Stomach smooth muscle (tissue), 2 donors: ENCODE measurements around the gene ARPIN.
"Not testable (repeated sequence)": the region's sequence is repeated elsewhere in the genome, so short reads cannot be mapped to it uniquely, and the experiment has no call there.

Experiments used
- H3K27ac ChIP-seq: one replicate; pipeline ENCODE4 v1.7.0; 2013; ENCODE audit warnings: mild to moderate bottlenecking, low read length, inconsistent platforms
- H3K27me3 ChIP-seq, 2 donors: one replicate each; pipeline ENCODE4 v1.7.0; 2013; ENCODE audit warnings: low read length in 2 of 2; ENCODE audit not compliant: insufficient read depth in 2 of 2, control insufficient read depth in 1 of 2
- H3K36me3 ChIP-seq, 2 donors: one replicate each; pipeline ENCODE4 v1.7.0; 2013; ENCODE audit warnings: low read length in 2 of 2; ENCODE audit not compliant: control insufficient read depth in 2 of 2, insufficient read depth in 2 of 2
- H3K4me1 ChIP-seq: one replicate; pipeline ENCODE4 v1.7.0; 2013; ENCODE audit warnings: low read length; ENCODE audit not compliant: control insufficient read depth, insufficient read depth
- H3K4me3 ChIP-seq, 2 donors: one replicate each; pipeline ENCODE4 v1.7.0; 2013; ENCODE audit warnings: low read length in 2 of 2
- H3K9ac ChIP-seq, 2 donors: one replicate each; pipeline ENCODE4 v1.7.0; 2013; ENCODE audit warnings: low read length in 2 of 2, mild to moderate bottlenecking in 1 of 2
- H3K9me3 ChIP-seq, 2 donors: one replicate each; pipeline ENCODE4 v1.7.0; 2013; ENCODE audit warnings: low read length in 2 of 2; ENCODE audit not compliant: control insufficient read depth in 2 of 2
- donor health status: healthy.
- donor health status: Pancreatic carcinoma.

The ARPIN gene

DNA sequence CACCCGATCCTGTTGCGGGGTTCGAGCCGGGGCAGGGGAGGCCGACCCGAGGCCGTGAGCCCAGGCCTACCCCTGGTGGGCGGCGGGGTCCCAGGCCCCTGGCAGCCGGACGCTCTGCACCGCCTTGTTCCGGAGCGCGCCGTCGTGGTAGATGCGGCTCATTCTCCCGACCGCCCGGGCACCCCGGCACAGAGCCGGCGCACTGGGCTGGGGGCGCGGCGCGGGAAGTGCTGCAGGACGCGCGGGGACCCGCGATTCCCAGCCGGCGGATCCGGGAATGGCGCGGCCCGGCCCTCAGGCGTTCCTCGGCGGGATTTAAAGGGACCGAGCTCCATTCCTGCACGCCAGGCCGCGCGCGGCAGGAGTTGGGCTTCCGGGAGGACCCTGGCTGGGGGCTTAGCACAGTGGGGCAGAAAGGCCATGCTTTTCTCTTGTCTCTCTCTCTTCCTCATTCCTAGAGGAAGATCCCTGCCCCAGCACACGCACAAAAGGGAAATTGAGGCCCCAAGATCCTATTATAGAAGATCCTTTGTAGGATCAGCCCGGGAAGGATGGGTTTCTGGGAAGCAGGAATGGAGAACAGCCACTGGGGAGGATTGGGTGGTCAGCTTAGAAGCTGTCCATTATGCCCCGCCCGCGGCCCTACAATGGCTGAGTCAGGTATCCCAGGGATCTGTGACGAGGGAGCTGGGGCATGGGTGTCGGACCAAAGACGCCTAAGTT is at the start of gene ARPIN:
ARPIN (minus strand) TSS at position 279 of the 723 bp plus-strand sequence; CDS start at position 162, 117 bp downstream.
- H3K4me3 ChIP-seq = peak within 1 kb of the TSS; percentile 68 to 81
- H3K4me1 ChIP-seq = peaks cover 11% of the 10 kb centered on the region
- no peaks in the 10 kb centered on the region for H3K27me3 ChIP-seq
- no peaks in the 10 kb centered on the region for H3K9me3 ChIP-seq
- H3K9ac ChIP-seq = peak within 1 kb of the TSS; percentile 75 to 76
- peak within 1 kb of the TSS; percentile 53 for H3K27ac ChIP-seq
- H3K36me3 ChIP-seq = peaks cover 3 to 9% of the 10 kb centered on the region in 2 donors

DNA sequence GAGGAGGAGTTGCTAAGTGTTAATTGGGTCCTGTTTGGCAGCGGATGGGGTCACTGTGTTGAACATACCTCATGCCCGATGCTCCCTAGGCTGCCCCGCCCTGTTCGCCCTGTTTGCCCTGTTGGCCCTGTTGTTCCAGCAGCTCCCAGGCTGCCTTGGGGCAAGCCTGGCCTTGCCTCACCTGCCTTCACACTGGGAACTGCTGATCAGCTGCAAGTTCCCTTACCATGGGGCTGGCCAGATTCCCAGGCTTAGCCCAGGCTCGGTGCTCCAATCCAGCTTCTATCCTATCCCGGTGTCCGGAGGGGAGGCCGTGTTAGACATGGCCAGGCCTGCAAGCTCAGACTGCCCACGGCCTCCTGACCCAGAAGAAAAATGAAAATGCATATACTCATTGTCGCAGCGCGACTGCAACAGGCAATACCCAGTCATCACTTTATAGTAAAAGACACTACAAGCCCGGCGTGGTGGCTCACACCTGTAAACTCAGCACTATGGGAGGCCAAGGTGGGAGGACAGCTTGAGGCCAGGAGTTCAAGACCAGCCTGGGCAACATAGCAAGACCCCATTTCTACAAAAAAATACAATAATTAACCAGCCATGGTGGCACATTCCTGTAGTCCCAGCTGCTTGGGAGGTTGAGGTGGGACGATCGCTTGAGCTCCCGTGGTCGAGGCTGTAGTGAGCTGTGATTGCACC is 45.5 kb upstream of the ARPIN start:
- Histone ChIP-seq H3K36me3 (no peaks in the 10 kb centered on the region), H3K9ac (no peak overlapping the region), H3K9me3 (no peaks in the 10 kb centered on the region), H3K27me3 (no peaks in the 10 kb centered on the region), H3K27ac (no peak overlapping the region), H3K4me1 (no peaks in the 10 kb centered on the region), H3K4me3 (no peak overlapping the region)

DNA sequence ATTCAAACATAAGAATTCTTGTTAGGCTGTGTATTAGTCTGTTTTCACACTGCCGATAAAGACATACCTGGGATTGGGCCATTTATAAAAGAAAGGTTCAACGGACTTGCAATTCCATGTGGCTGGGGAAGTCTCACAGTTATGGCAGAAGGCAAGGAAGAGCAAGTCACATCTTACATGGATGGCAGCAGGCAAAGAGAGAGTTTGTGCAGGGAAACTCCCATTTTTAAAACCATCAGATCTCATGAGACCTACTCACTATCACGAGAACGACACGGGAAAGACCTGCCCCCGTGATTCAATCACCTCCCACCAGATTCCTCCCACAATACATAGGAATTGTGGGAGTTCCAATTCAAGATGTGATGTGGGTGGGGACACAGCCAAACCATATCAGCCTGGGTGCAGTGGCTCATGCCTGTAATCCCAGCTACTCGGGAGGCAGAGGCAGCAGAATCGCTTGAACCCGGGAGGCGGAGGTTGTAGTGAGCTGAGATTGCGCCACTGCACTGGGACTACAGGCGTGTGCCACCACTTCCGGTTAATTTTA is 42.8 kb upstream of the ARPIN start:
- not testable (repeated sequence) for H3K4me3 ChIP-seq, H3K9ac ChIP-seq, H3K9me3 ChIP-seq, H3K4me1 ChIP-seq, H3K27me3 ChIP-seq, H3K36me3 ChIP-seq, H3K27ac ChIP-seq

DNA sequence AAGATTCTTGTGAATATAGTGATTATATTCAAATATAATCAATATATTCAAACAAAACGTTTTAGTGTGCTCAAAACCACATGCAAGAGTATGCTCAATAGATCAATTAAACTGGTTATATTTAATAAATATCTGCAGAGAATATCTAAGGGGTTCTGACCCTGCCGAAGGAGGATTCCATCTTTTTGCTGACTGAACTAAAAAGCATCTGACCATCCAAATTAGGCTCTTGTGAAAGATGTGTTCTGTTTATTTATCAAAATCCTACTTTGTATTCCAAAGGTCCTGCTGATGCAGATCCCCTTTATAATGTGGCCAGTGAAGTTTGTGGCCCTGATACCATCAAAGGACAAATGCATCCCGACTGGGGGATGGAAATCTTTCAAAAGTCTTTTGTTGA is 41.8 kb upstream of the ARPIN start:
- Histone ChIP-seq H3K36me3 (no peaks in the 10 kb centered on the region), H3K9ac (no peak overlapping the region), H3K4me3 (no peak overlapping the region), H3K27ac (no peak overlapping the region), H3K27me3 (no peaks in the 10 kb centered on the region), H3K4me1 (no peaks in the 10 kb centered on the region), H3K9me3 (no peaks in the 10 kb centered on the region)

DNA sequence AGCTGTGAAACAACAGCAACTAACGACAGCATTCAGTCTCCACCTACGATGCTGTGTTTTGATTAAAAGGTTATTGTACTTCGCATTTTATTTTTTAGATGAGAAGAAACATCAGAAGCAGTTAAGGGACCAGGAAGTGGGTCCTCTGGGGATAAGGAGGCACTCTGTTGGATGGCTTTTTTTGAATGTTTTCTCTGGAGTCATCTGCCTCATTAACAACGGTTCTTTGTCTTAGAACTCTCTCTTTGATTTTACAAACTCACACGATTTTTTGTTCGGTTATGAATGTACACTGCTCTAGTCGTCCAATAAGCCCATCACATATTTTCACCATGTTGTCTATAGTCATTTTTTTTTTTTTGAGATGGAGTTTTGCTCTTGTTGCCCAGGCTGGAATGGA is 36.0 kb upstream of the ARPIN start:
- H3K36me3 ChIP-seq = no peaks in the 10 kb centered on the region
- no peaks in the 10 kb centered on the region for H3K9me3 ChIP-seq
- no peak overlapping the region for H3K9ac ChIP-seq
- no peaks in the 10 kb centered on the region for H3K4me1 ChIP-seq
- no peak overlapping the region for H3K27ac ChIP-seq
- H3K27me3 ChIP-seq = no peaks in the 10 kb centered on the region
- H3K4me3 ChIP-seq = no peak overlapping the region

DNA sequence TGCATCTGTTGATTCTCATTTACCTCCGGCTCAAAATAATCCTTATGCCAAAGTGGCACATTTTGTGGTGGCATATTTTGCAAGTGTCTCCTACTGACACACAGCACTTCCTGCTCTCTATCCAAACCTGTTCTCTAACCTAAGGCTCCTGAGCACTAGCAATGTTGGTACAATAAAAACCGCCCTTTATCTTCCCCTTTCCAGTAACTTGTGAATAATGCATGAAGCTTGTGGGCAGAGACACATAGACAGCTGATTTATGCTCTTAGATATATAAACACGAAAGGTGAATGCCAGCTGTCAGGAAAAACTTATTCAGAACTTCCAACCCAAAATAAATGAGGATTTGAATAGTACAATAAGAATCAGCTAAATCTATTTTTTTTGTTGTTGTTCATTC is 34.6 kb upstream of the ARPIN start:
- no peaks in the 10 kb centered on the region for H3K4me1 ChIP-seq
- H3K27me3 ChIP-seq = no peaks in the 10 kb centered on the region
- no peaks in the 10 kb centered on the region for H3K9me3 ChIP-seq
- no peak overlapping the region for H3K9ac ChIP-seq
- no peak overlapping the region for H3K27ac ChIP-seq
- H3K36me3 ChIP-seq = no peaks in the 10 kb centered on the region
- no peak overlapping the region for H3K4me3 ChIP-seq

DNA sequence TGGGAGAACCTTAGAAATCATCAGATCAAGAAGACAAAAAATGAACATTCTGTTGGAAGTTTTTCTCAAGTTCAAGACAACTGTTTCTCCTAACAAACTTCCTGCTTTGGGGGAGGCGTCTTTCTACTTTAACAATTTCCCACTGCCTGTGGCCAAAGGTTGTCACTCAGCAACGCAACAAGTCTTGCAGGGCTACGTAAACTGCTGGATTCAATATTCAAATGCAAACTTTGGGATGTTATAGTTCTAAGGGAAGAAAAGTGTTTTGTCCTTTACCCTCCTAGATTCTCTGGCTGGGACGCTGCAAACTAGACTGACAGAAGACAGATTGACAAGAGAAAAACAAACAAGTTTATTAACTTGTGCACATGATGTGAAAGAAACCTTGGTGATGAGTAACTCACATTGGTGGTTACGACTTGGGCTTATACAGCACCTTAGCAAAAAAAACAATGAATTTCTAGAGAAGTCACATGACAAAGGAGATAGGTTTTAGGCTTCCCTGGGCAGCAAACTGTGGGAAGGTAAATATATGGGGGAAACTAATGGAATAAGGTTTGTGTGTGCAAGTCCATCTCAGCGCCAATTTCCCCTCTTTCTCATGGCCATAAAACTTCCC is 34.0 kb upstream of the ARPIN start:
- no peaks in the 10 kb centered on the region for H3K9me3 ChIP-seq
- no peak overlapping the region for H3K27ac ChIP-seq
- H3K27me3 ChIP-seq = no peaks in the 10 kb centered on the region
- H3K9ac ChIP-seq = no peak overlapping the region
- no peaks in the 10 kb centered on the region for H3K4me1 ChIP-seq
- H3K36me3 ChIP-seq = no peaks in the 10 kb centered on the region
- no peak overlapping the region for H3K4me3 ChIP-seq

DNA sequence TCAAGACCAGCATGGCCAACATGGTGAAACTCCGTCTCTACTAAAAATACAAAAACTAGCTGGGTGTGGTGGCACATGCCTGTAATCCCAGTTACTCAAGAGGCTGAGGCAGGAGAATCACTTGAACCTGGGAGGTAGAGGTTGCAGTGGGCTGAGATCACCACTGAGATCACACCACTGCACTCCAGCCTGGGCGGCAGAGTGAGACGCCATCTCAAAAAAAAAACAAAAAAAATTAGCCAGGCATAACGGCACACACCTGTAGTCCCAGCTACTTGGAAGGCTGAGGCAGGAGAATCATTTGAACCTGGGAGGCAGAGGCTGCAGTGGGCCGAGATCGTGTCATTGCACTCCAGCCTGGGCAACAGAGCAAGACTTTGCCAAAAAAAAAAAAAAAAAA is 31.0 kb upstream of the ARPIN start:
- not testable (repeated sequence) for H3K9me3 ChIP-seq, H3K9ac ChIP-seq

DNA sequence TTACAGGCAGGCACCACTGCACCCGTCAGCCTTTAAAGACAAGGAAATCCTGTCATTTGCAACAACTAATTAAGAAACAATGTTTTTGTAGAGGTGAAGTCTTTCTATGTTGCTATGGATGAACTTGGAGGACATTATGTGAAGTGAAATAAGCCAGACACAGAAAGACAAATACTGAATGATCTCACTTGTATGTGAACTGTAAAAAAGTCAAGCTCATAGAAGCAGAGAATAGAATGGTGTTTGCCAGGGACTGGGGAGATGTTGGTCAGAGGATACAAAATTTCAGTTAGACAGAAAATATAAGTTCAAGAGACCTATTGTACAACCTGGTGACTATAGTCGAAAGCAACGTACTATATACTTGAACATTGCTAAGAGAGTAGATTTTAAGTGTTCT is 27.2 kb upstream of the ARPIN start:
- no peaks in the 10 kb centered on the region for H3K27me3 ChIP-seq
- H3K4me3 ChIP-seq = no peak overlapping the region
- H3K27ac ChIP-seq = no peak overlapping the region
- H3K36me3 ChIP-seq = no peaks in the 10 kb centered on the region
- H3K9me3 ChIP-seq = no peaks in the 10 kb centered on the region
- H3K4me1 ChIP-seq = no peaks in the 10 kb centered on the region
- no peak overlapping the region for H3K9ac ChIP-seq

More for the DNA sequence above, 31.0 kb upstream of the ARPIN start:
- H3K36me3 ChIP-seq, H3K4me3 ChIP-seq, H3K27me3 ChIP-seq, H3K4me1 ChIP-seq, H3K27ac ChIP-seq: not testable (repeated sequence)

DNA sequence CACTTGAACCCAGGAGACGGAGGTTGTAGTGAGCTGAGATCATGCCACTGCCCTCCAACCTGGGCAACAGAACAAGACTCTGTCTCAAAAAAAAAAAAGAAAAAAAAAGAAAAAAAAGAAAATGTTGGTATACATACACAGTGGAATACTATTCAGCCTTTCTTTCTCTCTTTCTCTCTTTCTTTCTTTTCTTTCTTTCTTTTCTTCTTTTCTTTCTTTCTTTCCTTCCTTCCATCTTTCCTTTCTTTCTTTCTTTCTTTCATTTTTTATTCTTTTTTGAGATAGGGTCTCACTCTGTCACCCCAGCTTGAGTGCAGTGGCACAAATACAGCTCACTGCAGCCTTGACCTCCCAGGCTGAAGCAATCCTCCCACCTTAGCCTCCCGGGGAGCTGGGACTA is 26.6 kb upstream of the ARPIN start:
- H3K27ac ChIP-seq = not testable (repeated sequence)

More for the DNA sequence above, 26.6 kb upstream of the ARPIN start:
- H3K4me1 ChIP-seq, H3K9ac ChIP-seq, H3K27me3 ChIP-seq, H3K4me3 ChIP-seq, H3K36me3 ChIP-seq, H3K9me3 ChIP-seq: not testable (repeated sequence)
